Stimulated activated CD8-positive, alpha-beta memory T cell treated with anti-CD3 and anti-CD28 coated beads, Interleukin-7, amount 100 ng/mL, for 4 hours (primary cell): ENCODE data around the gene ZNF598.
A peak's percentile ranks its signal among the peaks of the same experiment; 100 is the strongest.
"Not testable (repeated sequence)": the region's sequence is repeated elsewhere in the genome, so short reads cannot be mapped to it uniquely, and the experiment has no call there.

ENCODE experiments used
- DNase-seq, 2 donors: peaks; one replicate each; pipeline ENCODE4 v3.0.0-alpha.2; 2020; ENCODE audit warnings: low read depth in 2 of 2

ZNF598 gene

DNA sequence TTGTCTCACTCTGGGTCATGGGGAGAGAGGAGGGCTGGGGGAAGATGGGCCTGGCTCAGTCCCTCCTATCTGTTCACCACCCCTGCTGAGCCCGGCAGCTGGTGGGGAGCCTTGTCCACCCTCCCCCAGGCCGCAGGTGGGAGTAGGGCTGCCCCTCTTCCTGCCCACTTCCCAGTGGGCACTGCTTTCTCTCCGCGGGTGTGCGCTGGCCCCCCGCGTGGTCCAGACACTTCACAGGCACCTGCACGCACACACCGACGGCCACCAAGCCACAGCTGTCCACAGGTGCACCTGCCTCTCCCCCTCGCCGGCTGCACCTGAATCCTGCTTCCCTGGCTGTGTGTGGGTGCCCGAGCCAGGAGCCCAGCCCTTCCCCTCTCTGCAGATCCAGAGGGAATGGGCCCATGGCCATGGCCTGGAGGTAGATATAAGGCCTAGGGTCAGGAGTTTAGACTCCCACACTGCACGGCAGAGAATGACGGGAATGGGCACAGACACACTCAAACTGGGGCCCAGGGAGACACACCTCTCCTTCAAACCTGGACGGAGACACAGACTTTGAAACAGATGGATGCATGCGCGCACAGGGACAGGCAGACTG lies 19.1 kb upstream of the ZNF598 start:
- no peak for DNase-seq

- DNase-seq: no peak
These were observed 18.5 kb upstream of the ZNF598 start for GRCh38 chr16:2028146-2028545.

DNA sequence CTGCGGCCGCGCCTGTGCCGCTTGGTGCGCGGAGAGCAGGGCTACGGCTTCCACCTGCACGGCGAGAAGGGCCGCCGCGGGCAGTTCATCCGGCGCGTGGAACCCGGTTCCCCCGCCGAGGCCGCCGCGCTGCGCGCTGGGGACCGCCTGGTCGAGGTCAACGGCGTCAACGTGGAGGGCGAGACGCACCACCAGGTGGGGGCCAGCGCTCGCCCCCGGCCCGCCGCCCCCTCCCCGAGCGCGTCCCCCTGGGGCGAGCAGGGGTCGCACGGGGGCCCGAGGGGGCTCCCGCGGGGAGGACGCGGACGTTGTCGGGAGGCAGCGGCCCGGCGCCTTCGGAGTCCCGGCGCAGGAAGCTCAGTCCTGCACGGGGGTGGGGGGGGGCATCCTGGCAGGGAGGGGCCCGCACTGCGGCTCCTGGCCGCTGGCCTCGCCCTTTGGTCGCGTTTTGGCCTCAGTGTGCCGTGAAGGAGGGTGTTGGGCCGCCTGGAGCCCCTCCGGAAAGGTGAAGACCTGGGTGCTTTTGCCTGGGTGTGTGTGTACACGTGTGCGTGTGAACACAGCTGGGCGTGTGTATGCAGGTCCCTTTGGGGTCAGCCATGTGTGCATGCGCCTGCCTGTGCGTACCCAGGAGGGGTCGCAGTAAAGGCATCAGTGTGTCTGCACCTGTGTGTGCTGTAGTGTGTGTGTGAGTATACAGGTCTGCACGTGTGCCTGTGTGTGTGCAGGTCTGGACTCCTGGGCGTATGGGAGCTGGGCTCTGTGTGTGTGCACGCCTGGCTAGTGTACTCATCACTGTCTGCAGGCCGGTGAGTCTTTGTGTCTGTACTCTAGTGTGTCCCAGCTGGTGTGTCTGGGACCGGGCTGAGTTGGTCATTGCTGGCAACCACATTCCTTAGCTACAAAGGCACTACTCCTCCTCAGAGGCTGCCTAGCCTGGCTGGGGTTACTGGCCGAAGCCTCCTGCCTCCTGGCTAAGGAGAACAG lies 17.7 kb upstream of the ZNF598 start:
- DNase-seq: no peak

DNA sequence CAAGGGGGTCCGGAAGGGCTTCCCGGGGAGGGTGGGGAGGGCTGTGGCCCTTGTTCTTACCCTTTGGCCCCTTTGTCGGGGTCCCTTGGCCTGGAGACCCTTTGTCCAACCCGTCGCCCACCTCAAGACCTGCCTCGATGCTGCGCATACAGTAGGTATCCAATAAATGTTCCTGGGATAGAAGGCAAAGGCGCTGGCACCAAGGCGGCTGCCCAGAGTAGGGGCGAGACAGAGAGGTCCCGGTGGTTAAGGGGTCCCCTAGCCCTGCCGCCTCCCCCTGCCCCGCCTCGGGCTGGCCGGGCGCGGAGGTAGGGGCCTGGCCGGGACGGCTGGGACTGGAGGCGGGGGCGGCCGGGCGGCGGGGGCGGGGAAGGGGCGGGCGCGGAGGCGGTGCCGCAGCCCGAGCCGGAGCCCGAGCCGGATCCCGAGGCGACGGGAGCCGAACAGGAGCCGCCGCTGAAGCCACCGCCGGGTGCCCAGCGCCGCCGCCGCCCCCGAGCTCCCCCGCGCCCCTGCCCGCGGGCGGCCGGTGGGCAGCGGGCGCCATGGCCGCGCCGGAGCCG lies 16.9 kb upstream of the ZNF598 start, which contains the start of gene NHERF2:
Gene NHERF2, plus strand, starts transcription at position 442 of the 563 bp plus-strand sequence. Its CDS starts 104 bp downstream, at position 546.
- no peak for DNase-seq

GRCh38 chr16:2025878-2026460 lies 16.3 kb upstream of the ZNF598 start:
- DNase-seq: no peak

- DNase-seq: no peak
These were observed 15.6 kb upstream of the ZNF598 start for GRCh38 chr16:2025251-2025650.

- no peak for DNase-seq
These were observed 14.4 kb upstream of the ZNF598 start for GRCh38 chr16:2024032-2024420.

DNA sequence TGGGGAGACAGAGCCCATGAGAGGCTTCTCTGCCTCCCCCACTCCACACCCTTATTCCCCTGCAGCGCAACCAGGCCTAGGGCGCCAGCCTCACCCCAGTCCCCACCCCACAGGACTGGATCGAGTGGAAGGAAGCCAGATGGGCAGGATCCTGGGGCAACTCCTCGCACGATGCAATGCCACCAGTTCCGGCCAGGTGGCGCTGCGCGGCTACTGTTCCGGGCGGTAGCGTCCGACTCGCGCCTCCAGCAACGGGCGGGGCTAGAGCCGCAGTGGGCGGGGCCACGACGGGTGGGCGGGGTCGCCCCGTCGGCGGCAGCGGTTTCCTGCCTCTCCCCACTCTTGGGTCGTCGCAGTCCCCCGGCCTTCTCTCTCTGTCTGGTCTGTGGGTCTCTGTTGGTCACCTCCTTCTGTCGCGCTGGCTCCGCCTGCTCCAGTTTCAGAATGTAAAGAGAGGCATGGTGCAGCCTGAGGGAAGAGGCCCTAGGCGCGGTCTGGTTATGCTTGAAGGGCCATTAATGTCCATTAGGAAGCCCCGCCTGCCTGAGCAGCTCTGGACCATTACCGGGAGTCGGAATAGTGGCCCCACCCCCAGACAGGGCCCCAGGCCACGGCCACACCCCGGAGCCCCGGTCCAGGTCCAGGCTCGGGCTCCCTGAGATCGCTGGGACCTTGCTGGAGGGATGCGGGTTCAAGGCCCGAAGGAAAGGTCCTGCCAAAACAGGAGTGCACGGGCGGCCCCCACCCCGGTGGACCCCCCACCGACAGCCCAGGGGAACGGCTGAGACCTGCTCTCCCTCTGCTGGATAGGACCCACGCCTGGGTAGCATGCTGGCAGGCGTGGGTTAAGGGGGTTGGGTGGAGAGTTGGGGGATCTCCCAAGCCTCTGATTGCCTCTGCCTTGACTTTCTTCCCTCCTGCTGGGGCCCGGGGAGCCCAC lies 13.7 kb upstream of the ZNF598 start:
- peak; percentile 85 to 88 for DNase-seq

- no peak for DNase-seq
These were observed 13.1 kb upstream of the ZNF598 start for GRCh38 chr16:2022723-2023091.

DNA sequence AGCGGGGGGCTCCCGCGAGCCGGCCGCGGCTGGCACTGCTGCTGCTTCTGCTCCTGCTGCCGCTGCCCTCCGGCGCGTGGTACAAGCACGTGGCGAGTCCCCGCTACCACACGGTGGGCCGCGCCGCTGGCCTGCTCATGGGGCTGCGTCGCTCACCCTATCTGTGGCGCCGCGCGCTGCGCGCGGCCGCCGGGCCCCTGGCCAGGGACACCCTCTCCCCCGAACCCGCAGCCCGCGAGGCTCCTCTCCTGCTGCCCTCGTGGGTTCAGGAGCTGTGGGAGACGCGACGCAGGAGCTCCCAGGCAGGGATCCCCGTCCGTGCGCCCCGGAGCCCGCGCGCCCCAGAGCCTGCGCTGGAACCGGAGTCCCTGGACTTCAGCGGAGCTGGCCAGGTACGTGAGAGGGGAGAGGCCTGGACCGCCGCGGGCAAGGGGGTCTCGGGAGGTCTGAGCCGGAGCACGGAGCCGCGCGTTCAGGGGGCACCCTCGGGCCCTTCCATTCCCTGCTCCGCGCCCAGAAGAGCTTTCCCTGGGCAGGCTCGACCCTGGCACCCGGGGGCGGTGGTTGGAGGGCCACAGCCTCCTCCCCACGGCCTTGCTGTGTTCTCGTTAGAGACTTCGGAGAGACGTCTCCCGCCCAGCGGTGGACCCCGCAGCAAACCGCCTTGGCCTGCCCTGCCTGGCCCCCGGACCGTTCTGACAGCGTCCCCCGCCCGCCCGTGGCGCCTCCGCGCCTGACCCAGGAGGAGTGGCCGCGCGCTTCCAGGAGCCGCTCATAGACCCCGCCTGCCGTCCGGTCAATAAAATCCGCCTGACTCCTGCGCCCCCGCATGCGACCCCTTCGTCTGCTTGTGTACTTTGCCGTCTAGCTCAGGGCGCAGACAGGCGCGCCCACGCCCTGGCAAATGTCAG lies 10.6 kb upstream of the ZNF598 start:
- no peak for DNase-seq

DNA sequence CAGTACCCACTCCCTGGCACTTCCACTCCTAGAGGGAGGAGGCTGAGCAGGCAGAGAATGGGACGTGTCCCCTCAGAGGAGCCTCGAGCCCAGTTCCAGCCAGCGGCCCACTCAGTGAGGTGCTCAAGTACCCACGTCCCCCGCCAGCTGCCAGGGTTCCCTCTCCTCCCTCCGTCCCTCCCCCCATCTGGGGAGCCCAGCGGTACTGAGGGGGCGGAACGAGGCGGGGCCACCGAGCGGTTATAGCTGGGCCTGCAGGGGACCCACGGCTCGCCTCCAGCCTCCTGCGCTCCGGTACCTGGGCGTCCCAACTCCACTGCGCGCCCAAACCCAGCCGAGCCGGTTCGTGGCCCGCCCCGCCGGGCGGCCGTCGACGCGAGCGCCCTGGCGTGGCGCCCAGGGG lies 9.9 kb upstream of the ZNF598 start, which contains the start of gene NPW:
Gene NPW, plus strand, starts transcription at position 268 of the 403 bp plus-strand sequence.
- no peak for DNase-seq

- DNase-seq: no peak
These were observed 6.8 kb upstream of the ZNF598 start for GRCh38 chr16:2016407-2016922.

- no peak for DNase-seq
These were observed 6.3 kb upstream of the ZNF598 start for GRCh38 chr16:2015947-2016208.

DNA sequence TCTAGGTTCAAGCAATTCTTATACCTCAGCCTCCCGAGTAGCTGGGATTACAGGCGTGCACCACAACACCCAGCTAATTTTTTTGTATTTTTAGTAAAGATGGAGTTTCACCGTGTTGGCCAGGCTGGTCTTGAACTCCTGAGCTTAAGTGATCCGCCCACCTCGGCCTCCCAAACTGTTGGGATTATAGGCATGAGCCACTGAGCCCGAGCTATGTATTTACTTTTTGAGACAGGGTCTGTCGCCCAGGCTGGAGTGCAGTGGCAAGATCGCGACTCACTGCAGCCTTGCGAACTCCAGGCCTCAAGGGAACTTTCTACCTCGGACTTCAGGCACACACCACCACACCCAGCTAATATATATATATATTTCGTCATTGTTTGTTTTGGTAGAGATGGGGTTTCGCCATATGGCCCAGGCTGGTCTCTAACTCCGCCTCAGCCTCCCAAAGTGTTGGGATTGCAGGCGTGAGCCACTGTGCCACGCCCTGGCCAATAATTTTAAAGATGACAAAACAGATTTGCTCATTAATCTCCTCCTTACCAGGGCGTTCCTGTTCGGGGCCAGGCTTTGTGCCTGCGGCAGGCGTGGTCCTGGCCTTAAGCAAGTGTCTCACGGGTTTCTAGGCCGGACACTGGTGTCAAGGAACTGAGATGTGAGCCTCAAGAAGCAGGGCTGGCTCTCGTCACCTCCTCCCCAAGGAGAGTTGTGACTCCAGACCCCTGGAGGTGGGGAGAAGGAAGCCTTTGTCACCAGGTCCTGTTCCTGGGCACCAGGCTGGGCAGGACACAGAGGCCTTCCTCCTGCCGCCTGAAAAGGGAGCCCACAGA lies 5.7 kb upstream of the ZNF598 start:
- DNase-seq: no peak

GRCh38 chr16:2013527-2013926 lies 3.9 kb upstream of the ZNF598 start:
- no peak for DNase-seq

- not testable (repeated sequence) for DNase-seq
These were observed 2.1 kb upstream of the ZNF598 start for GRCh38 chr16:2011726-2012125.

DNA sequence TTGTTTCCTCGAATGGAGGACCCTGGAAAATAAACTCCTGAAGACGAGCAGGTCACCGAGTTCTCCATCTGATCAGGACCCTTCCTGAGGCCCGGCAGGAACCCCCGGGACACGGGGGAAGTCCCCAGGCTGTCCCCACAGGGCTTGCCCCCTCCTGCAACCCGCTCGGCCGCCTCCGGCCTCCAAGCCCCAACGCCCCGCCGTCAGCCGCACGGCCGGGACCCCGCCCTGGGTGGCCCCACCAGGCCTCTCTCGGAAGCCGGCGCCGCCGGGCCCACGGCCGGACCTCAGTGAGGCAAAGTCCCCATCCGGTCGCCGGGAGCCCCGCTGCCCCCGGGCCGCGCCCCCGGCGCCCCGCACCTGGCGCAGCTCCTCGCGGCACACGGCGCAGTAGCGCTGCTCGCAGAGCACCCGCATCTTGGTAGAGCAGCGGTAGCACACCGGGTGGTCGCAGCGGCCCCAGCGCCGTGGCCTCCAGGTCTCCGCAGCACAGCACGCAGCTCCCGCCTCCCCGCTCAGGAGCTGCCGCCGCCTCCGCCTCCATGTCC lies 383 bp downstream of the ZNF598 start:
- no peak for DNase-seq

DNA sequence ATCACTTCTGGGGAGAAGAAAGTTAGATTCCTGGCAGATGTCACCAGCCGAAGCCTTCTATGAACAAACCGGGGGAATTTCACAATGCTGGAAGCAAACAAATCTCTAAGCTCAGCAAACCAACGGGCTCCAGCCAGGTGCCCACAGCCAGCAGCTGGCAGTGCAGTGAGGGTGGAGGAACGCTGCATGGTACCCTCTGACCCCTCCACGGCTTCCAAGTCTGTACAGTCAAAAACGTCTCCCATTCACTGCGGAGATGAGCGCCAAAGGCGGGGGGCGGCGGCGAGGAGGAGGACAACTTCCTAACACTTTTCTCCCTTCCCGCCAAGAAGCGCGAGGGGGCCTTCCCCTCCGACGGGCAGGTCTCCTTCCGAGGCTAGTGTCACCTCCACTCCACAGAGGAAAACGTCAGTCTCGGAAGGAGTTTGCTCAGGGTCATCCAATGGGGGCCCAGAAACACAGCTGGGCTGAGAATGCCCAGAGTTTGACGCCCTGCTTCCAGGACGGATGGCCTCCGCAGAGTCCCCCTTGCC lies 924 bp downstream of the ZNF598 start:
- no peak for DNase-seq
